ENCODE results near the gene NBPF3. TPM values are rescaled to one million over a fixed set of nuclear protein-coding genes. Genes with fewer than 3 reads are reported as not detected.
"Not testable (repeated sequence)": the region's sequence is repeated elsewhere in the genome, so short reads cannot be mapped to it uniquely, and the experiment has no call there.

NBPF3 gene, protein sequence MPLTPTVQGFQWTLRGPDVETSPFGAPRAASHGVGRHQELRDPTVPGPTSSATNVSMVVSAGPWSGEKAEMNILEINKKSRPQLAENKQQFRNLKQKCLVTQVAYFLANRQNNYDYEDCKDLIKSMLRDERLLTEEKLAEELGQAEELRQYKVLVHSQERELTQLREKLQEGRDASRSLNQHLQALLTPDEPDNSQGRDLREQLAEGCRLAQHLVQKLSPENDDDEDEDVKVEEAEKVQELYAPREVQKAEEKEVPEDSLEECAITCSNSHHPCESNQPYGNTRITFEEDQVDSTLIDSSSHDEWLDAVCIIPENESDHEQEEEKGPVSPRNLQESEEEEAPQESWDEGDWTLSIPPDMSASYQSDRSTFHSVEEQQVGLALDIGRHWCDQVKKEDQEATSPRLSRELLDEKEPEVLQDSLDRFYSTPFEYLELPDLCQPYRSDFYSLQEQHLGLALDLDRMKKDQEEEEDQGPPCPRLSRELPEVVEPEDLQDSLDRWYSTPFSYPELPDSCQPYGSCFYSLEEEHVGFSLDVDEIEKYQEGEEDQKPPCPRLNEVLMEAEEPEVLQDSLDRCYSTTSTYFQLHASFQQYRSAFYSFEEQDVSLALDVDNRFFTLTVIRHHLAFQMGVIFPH
- 10.2 and 12.2 TPM in 2 replicates for total RNA-seq

DNA sequence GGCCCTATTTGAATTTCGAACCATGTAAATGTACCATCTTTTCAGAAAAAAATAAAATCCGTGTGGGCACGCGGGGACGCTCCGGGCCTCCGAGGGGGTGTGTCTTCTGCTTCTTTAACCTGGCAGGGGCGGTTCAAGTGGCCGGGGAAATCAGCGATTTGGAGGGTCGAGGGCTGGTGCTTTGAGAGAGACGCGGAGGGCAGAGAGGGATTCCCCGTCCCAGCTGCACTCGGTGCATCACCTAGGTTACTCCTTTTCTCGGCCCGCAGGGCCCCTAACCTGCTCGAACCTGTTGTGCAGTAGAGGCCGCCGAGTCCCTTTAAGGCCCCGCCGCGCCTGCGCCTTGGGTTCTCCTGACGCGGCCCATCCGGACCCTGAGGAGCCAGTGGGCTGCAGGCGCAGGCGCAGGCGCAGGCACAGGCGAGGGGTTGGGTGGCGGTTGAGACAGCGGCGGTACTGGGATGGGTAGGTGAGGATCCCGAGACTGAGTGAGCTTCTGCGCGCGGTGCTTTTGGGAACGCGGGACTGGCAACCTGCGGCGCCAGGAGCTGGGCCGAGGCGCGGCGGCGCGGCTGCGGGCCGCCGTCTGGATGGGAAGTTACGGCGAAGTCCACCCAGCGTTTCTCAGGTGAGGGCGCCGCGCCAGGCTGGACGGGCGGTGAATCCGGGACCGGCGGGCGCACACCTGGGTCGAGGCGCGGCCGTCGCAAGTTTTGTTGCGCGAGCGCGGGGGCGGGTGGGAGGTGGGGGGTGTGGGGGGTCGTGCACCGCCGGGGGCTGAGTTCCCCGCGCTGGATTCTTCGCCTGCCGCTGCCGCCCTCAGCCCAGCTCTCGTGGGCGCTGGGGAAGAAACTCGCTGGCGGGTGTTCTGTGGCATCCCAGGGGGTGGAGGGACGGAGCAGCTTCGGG is at the start of gene NBPF3:
Gene NBPF3, plus strand, starts transcription at position 417 of the 909 bp plus-strand sequence. CDS start 4,950 bp downstream, outside the sequence.
- TF ChIP-seq, protein P1, sequence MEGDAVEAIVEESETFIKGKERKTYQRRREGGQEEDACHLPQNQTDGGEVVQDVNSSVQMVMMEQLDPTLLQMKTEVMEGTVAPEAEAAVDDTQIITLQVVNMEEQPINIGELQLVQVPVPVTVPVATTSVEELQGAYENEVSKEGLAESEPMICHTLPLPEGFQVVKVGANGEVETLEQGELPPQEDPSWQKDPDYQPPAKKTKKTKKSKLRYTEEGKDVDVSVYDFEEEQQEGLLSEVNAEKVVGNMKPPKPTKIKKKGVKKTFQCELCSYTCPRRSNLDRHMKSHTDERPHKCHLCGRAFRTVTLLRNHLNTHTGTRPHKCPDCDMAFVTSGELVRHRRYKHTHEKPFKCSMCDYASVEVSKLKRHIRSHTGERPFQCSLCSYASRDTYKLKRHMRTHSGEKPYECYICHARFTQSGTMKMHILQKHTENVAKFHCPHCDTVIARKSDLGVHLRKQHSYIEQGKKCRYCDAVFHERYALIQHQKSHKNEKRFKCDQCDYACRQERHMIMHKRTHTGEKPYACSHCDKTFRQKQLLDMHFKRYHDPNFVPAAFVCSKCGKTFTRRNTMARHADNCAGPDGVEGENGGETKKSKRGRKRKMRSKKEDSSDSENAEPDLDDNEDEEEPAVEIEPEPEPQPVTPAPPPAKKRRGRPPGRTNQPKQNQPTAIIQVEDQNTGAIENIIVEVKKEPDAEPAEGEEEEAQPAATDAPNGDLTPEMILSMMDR (IDR thresholded peaks at IDR 0.05; ENCODE audit: insufficient read depth, low read length, poor library complexity, severe bottlenecking) = no peak
- peak; percentile 61 for DNase-seq (ENCODE audit: low read depth)
- H3K4me3 ChIP-seq (ENCODE audit: low read depth, low read length) = peak within 1 kb of the TSS; percentile 54
- peaks cover 4% of the 10 kb centered on the region for H3K27me3 ChIP-seq (ENCODE audit: control insufficient read depth, insufficient read depth, low read length)
- H3K36me3 ChIP-seq (ENCODE audit: control insufficient read depth, insufficient read depth, low read length) = no peaks in the 10 kb centered on the region

DNA sequence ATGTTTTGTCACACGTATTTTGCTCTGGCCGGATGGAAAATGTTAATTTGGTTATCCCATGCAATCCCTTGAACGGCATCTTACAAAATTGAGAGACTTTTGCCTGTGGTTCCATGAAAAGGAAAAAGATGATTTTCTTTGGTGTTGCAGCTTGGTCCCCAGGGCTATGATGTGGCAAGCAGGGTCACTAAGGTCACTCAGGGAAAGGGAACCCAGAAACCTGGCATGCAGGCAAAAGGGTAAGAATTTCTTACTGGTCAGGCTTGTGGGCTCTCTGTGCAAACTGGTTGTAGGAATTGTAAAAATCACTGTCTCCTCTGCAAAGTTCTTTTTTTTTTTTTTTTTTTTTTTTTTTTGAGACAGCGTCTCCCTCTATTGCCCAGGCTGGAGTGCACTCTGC is 48.4 kb upstream of the NBPF3 start:
- no peak overlapping the region for H3K4me3 ChIP-seq (ENCODE audit: low read depth, low read length)

GRCh38 chr1:21392587-21393263 is 47.2 kb upstream of the NBPF3 start:
- Histone ChIP-seq H3K36me3 (ENCODE audit: control insufficient read depth, insufficient read depth, low read length) (no peaks in the 10 kb centered on the region), H3K27me3 (ENCODE audit: control insufficient read depth, insufficient read depth, low read length) (no peaks in the 10 kb centered on the region), H3K4me3 (ENCODE audit: low read depth, low read length) (no peak overlapping the region)
- TF ChIP-seq, protein P1 (IDR thresholded peaks at IDR 0.05; ENCODE audit: insufficient read depth, low read length, poor library complexity, severe bottlenecking) = no peak
- no peak for DNase-seq (ENCODE audit: low read depth)

More for the DNA sequence above, 48.4 kb upstream of the NBPF3 start:
- no peak for DNase-seq (ENCODE audit: low read depth)
- Histone ChIP-seq H3K27me3 (ENCODE audit: control insufficient read depth, insufficient read depth, low read length) (no peaks in the 10 kb centered on the region), H3K36me3 (ENCODE audit: control insufficient read depth, insufficient read depth, low read length) (no peaks in the 10 kb centered on the region)
- TF ChIP-seq, protein P1 (IDR thresholded peaks at IDR 0.05; ENCODE audit: insufficient read depth, low read length, poor library complexity, severe bottlenecking) = no peak

- no peak for DNase-seq (ENCODE audit: low read depth)
- TF ChIP-seq, protein P1 (IDR thresholded peaks at IDR 0.05; ENCODE audit: insufficient read depth, low read length, poor library complexity, severe bottlenecking) = no peak
- Histone ChIP-seq H3K27me3 (ENCODE audit: control insufficient read depth, insufficient read depth, low read length) (no peaks in the 10 kb centered on the region), H3K36me3 (ENCODE audit: control insufficient read depth, insufficient read depth, low read length) (no peaks in the 10 kb centered on the region), H3K4me3 (ENCODE audit: low read depth, low read length) (no peak overlapping the region)
These were observed 43.4 kb upstream of the NBPF3 start for GRCh38 chr1:21396516-21396915.

DNA sequence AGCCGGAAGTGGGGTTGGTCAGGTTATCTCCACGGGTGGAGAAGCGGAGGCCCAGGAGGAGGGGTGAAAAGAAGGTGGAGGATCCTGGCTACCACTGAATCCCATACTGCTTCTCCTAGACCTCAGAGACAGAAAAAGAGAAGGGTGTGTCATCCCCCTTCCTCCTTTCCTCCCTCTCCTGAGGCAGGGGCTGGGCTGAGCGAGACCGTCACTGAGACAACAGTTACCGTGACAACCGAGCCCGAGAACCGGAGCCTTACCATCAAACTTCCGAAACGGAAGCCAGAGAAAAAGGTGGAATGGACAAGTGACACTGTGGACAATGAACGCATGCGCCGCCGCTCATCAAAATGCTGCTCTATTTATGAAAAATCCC is 42.1 kb upstream of the NBPF3 start:
- DNase-seq (ENCODE audit: low read depth) = no peak
- TF ChIP-seq, protein P1 (IDR thresholded peaks at IDR 0.05; ENCODE audit: insufficient read depth, low read length, poor library complexity, severe bottlenecking) = no peak
- Histone ChIP-seq H3K36me3 (ENCODE audit: control insufficient read depth, insufficient read depth, low read length) (no peaks in the 10 kb centered on the region), H3K27me3 (ENCODE audit: control insufficient read depth, insufficient read depth, low read length) (no peaks in the 10 kb centered on the region), H3K4me3 (ENCODE audit: low read depth, low read length) (no peak overlapping the region)

DNA sequence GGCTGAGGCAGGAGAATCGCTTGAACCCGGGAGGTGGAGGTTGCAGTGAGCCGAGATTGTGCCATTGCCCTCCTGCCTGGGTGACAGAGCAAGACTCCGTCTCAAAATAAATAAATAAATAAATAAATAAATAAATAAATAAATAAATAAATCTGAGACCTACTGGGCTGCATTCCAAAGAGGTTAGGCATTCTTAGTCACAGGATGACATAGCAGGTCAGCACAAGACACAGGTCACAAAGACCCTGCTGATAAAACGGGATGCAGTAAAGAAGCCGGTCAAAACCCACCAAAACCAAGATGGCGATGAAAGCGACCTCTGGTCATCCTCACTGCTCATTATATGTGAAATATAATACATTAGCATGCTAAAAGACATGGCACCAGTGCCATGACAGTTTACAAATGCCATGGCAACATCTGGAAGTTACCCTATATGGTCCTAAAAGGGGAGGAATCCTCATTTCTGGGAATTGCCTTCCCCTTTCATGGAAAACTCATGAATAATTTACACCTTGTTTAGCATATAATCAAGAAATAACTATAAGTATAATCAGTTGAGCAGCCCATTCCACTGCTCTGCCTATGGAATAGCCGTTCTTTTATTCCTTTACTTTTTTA is 38.1 kb upstream of the NBPF3 start:
- H3K27me3 ChIP-seq (ENCODE audit: control insufficient read depth, insufficient read depth, low read length); DNase-seq (ENCODE audit: low read depth): not testable (repeated sequence)

More for the DNA sequence above, 38.1 kb upstream of the NBPF3 start:
- not testable (repeated sequence) for H3K4me3 ChIP-seq (ENCODE audit: low read depth, low read length); H3K36me3 ChIP-seq (ENCODE audit: control insufficient read depth, insufficient read depth, low read length)
